GM23338 (cell line): Measurements from ENCODE around the gene C1orf210. TPM values are rescaled to one million over a fixed set of nuclear protein-coding genes. Genes with fewer than 3 reads are reported as not detected.

Experiments
- ATAC-seq: fragments of 200-7000 bp; cut with Tn5 transposase; 3 replicates; pipeline ENCODE4 v1.9.1; 2020
- DNase-seq: peaks from one replicate; pipeline ENCODE4 v3.0.0-alpha.2; 2015; ENCODE audit warnings: low spot score
- H2AFZ ChIP-seq: fragments of 200-600 bp; sonication (generic); 2 replicates; pipeline ENCODE4 v1.8.0; 2016; ENCODE audit warnings: antibody characterized with exemption, mild to moderate bottlenecking, moderate library complexity
- H3F3A ChIP-seq: fragments of 200-600 bp; sonication (generic); replicated peaks from 2 replicates; pipeline ENCODE4 v1.8.0; 2017; ENCODE audit warnings: antibody characterized with exemption, mixed run types, low read depth
- H3K27ac ChIP-seq: fragments of 200-600 bp; sonication (generic); 2 replicates; pipeline ENCODE4 v1.6.1; 2016; ENCODE audit warnings: low read depth
- H3K27me3 ChIP-seq: fragments of 200-600 bp; sonication (generic); 2 replicates; pipeline ENCODE4 v1.8.0; 2016; ENCODE audit warnings: mild to moderate bottlenecking, mixed run types, moderate library complexity; ENCODE audit not compliant: insufficient read depth
- H3K36me3 ChIP-seq: fragments of 200-600 bp; sonication (generic); 2 replicates; pipeline ENCODE4 v1.8.0; 2016; ENCODE audit warnings: mild to moderate bottlenecking; ENCODE audit not compliant: insufficient read depth
- H3K4me1 ChIP-seq: fragments of 200-600 bp; sonication (generic); 2 replicates; pipeline ENCODE4 v1.8.0; 2016; ENCODE audit warnings: mild to moderate bottlenecking, moderate library complexity; ENCODE audit not compliant: insufficient read depth
- H3K4me2 ChIP-seq: fragments of 200-600 bp; sonication (generic); 2 replicates; pipeline ENCODE4 v1.7.1; 2017; ENCODE audit warnings: mixed run types
- H3K4me3 ChIP-seq: fragments of 200-600 bp; sonication (generic); 2 replicates; pipeline ENCODE4 v1.6.1; 2016; ENCODE audit warnings: mixed run types
- H3K79me2 ChIP-seq: fragments of 200-600 bp; sonication (generic); replicated peaks from 2 replicates; pipeline ENCODE4 v1.8.0; 2017; ENCODE audit warnings: mild to moderate bottlenecking; ENCODE audit not compliant: insufficient read depth
- H3K9me2 ChIP-seq: fragments of 200-600 bp; sonication (generic); 2 replicates; pipeline ENCODE4 v1.8.0; 2017; ENCODE audit not compliant: insufficient read depth
- H4K20me1 ChIP-seq: fragments of 200-600 bp; sonication (generic); replicated peaks from 2 replicates; pipeline ENCODE4 v1.8.0; 2017; ENCODE audit warnings: mild to moderate bottlenecking; ENCODE audit not compliant: insufficient read depth
- H3K27ac Mint-ChIP-seq: 2 replicates; pipeline ENCODE4 v1.8.0; 2020; ENCODE audit warnings: inconsistent platforms, mild to moderate bottlenecking, moderate library complexity, mixed read lengths
- H3K27me3 Mint-ChIP-seq: 3 replicates; pipeline ENCODE4 v1.8.0; 2022; ENCODE audit warnings: low read depth, mild to moderate bottlenecking, moderate library complexity, mixed read lengths, inconsistent platforms; ENCODE audit not compliant: insufficient read depth, poor library complexity
- H3K36me3 Mint-ChIP-seq: 3 replicates; pipeline ENCODE4 v1.8.0; 2021; ENCODE audit warnings: low read depth, mild to moderate bottlenecking, inconsistent platforms, moderate library complexity, mixed read lengths
- H3K4me1 Mint-ChIP-seq: 3 replicates; pipeline ENCODE4 v1.8.0; 2020; ENCODE audit warnings: mild to moderate bottlenecking, inconsistent platforms, mixed read lengths
- H3K4me3 Mint-ChIP-seq: 3 replicates; pipeline ENCODE4 v1.8.0; 2021; ENCODE audit warnings: moderate library complexity, mild to moderate bottlenecking, inconsistent platforms, mixed read lengths
- H3K9me3 Mint-ChIP-seq: 3 replicates; pipeline ENCODE4 v1.8.0; 2020; ENCODE audit warnings: moderate library complexity, mild to moderate bottlenecking, inconsistent platforms, mixed read lengths
- EZH2phosphoT487 ChIP-seq: fragments of 200-600 bp; sonication (generic); IDR thresholded peaks from one replicate; pipeline ENCODE4 v1.8.1; 2018; ENCODE audit warnings: antibody characterized with exemption; ENCODE audit not compliant: unreplicated experiment
- JUNB ChIP-seq: IDR thresholded peaks from one replicate; pipeline ENCODE4 v1.6.1; 2016; ENCODE audit warnings: antibody characterized with exemption; ENCODE audit not compliant: unreplicated experiment
- NANOG ChIP-seq: IDR thresholded peaks from 2 replicates; pipeline ENCODE4 v1.6.1; 2016; ENCODE audit warnings: antibody characterized with exemption, borderline replicate concordance
- STAT1 ChIP-seq: IDR thresholded peaks from one replicate; pipeline ENCODE4 v1.6.1; 2016; ENCODE audit warnings: antibody characterized with exemption; ENCODE audit not compliant: unreplicated experiment
- ZNF114 ChIP-seq: fragments of 250-450 bp; sonication (Bioruptor Pico); IDR thresholded peaks from 2 replicates; pipeline ENCODE4 v1.5.0; 2020; ENCODE audit warnings: mild to moderate bottlenecking, moderate library complexity
- ZNF331 ChIP-seq: fragments of 250-450 bp; sonication (Bioruptor Pico); IDR thresholded peaks from 2 replicates; pipeline ENCODE4 v1.5.0; 2020; ENCODE audit warnings: low read depth, mild to moderate bottlenecking, moderate library complexity
- polyA plus RNA-seq: library from polyadenylated mRNA; unstranded; fragments of >200 nt; fragmentation: Nextera tagmentation; extraction: Ambion mirVana; gene quantifications from 2 replicates; pipeline ENCODE4 v1.2.1, GENCODE V29; 2016
- total RNA-seq: library from RNA; depleted of rRNA; stranded (reverse); fragments of >200 nt; shearing (Covaris generic); gene quantifications from 2 replicates; pipeline ENCODE4 v1.2.3, GENCODE V29; 2014
- TF ChIP-seq, protein P1 (sequence below), 2 experiments: fragments of 200-600 bp in 1 of 2; sonication (generic) in 1 of 2; conservative IDR thresholded peaks; 2 replicates each; pipeline versions ENCODE4 v1.5.1 to v1.6.1; 2016 to 2017; ENCODE audit warnings: antibody characterized with exemption in 2 of 2, low read depth in 2 of 2, mild to moderate bottlenecking in 2 of 2, moderate library complexity in 1 of 2
- TF ChIP-seq, protein P2 (sequence below): IDR thresholded peaks from 2 replicates; pipeline ENCODE4 v1.6.1; 2016; ENCODE audit warnings: antibody characterized with exemption
- TF ChIP-seq, protein P3 (sequence below): fragments of 250-450 bp; sonication (Bioruptor Pico); IDR thresholded peaks from 2 replicates; pipeline ENCODE4 v1.5.0; 2020; ENCODE audit warnings: mild to moderate bottlenecking, moderate library complexity

The C1orf210 gene
- total and polyA plus RNA-seq, 2 experiments from 2014 or later, result 10.3 to 17.1 TPM

GRCh38 chr1:43315963-43316737 is 30.8 kb upstream of the C1orf210 start:
- H3K4me1 Mint-ChIP-seq, result peaks cover 7% of the 10 kb centered on the region; the same call in 2 of the 3 replicates
- Histone ChIP-seq H3K79me2 (no peaks in the 10 kb centered on the region), H3K4me2 (no peak overlapping the region), H2AFZ (no peak overlapping the region), H3K4me3 (no peak overlapping the region), H3K4me1 (no peaks in the 10 kb centered on the region), H4K20me1 (no peaks in the 10 kb centered on the region), H3K36me3 (no peaks in the 10 kb centered on the region), H3F3A (no peaks in the 10 kb centered on the region), H3K27ac (no peak overlapping the region), H3K9me2 (no peaks in the 10 kb centered on the region), H3K27me3 (no peaks in the 10 kb centered on the region)
- no peaks in the 10 kb centered on the region for H3K36me3 Mint-ChIP-seq
- H3K9me3 Mint-ChIP-seq, result no peaks in the 10 kb centered on the region
- H3K4me3 Mint-ChIP-seq, result no peak overlapping the region
- peaks cover 7% of the 10 kb centered on the region for H3K27me3 Mint-ChIP-seq
- no peak overlapping the region for H3K27ac Mint-ChIP-seq
- DNase-seq (no peak), ATAC-seq (no peak)
- TF ChIP-seq ZNF331 (CRISPR knock-in tag) (no peak), NANOG (no peak)
- TF ChIP-seq, protein P1, sequence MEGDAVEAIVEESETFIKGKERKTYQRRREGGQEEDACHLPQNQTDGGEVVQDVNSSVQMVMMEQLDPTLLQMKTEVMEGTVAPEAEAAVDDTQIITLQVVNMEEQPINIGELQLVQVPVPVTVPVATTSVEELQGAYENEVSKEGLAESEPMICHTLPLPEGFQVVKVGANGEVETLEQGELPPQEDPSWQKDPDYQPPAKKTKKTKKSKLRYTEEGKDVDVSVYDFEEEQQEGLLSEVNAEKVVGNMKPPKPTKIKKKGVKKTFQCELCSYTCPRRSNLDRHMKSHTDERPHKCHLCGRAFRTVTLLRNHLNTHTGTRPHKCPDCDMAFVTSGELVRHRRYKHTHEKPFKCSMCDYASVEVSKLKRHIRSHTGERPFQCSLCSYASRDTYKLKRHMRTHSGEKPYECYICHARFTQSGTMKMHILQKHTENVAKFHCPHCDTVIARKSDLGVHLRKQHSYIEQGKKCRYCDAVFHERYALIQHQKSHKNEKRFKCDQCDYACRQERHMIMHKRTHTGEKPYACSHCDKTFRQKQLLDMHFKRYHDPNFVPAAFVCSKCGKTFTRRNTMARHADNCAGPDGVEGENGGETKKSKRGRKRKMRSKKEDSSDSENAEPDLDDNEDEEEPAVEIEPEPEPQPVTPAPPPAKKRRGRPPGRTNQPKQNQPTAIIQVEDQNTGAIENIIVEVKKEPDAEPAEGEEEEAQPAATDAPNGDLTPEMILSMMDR (conservative IDR thresholded peaks at IDR 0.05; ENCODE audit: low read depth in 2 of 2), result no peak

DNA sequence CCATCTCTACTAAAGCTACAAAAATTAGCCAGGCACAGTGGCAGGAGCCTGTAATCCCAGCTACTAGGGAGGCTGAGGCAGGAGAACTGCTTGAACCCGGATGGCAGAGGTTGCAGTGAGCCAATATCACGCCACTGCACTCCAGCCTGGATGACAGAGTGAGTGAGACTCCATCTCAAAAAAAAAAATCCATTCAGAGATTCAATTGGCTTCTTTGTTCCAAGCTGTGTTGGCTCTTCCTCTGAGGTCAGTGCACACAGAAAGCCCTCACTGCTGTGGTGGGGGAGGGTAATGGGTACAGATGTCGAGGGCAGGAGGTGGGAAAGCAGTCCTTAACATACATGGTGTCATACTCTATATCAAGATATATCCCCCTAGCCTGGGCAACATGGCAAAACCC is 30.1 kb upstream of the C1orf210 start:
- H3K27me3 ChIP-seq, result no peaks in the 10 kb centered on the region
- ATAC-seq (no peak), DNase-seq (no peak)
- no peaks in the 10 kb centered on the region for H3K4me1 ChIP-seq
- H3K79me2 ChIP-seq, result no peaks in the 10 kb centered on the region
- Mint-ChIP-seq H3K27me3 (peaks cover 11% of the 10 kb centered on the region), H3K4me1 (peaks cover 7% of the 10 kb centered on the region; the same call in 2 of the 3 replicates), H3K27ac (no peak overlapping the region), H3K36me3 (no peaks in the 10 kb centered on the region), H3K4me3 (no peak overlapping the region), H3K9me3 (no peaks in the 10 kb centered on the region)
- no peaks in the 10 kb centered on the region for H3K36me3 ChIP-seq
- no peaks in the 10 kb centered on the region for H3F3A ChIP-seq
- H2AFZ ChIP-seq, result no peak overlapping the region
- no peaks in the 10 kb centered on the region for H4K20me1 ChIP-seq
- no peaks in the 10 kb centered on the region for H3K9me2 ChIP-seq
- H3K4me3 ChIP-seq, result no peak overlapping the region
- H3K4me2 ChIP-seq, result no peak overlapping the region
- H3K27ac ChIP-seq, result no peak overlapping the region
- no peak for TF ChIP-seq STAT1
- TF ChIP-seq, protein P2, sequence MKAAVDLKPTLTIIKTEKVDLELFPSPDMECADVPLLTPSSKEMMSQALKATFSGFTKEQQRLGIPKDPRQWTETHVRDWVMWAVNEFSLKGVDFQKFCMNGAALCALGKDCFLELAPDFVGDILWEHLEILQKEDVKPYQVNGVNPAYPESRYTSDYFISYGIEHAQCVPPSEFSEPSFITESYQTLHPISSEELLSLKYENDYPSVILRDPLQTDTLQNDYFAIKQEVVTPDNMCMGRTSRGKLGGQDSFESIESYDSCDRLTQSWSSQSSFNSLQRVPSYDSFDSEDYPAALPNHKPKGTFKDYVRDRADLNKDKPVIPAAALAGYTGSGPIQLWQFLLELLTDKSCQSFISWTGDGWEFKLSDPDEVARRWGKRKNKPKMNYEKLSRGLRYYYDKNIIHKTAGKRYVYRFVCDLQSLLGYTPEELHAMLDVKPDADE, result no peak
- no peak for TF ChIP-seq JUNB
- TF ChIP-seq ZNF114 (CRISPR knock-in tag), result no peak
- TF ChIP-seq, protein P3, sequence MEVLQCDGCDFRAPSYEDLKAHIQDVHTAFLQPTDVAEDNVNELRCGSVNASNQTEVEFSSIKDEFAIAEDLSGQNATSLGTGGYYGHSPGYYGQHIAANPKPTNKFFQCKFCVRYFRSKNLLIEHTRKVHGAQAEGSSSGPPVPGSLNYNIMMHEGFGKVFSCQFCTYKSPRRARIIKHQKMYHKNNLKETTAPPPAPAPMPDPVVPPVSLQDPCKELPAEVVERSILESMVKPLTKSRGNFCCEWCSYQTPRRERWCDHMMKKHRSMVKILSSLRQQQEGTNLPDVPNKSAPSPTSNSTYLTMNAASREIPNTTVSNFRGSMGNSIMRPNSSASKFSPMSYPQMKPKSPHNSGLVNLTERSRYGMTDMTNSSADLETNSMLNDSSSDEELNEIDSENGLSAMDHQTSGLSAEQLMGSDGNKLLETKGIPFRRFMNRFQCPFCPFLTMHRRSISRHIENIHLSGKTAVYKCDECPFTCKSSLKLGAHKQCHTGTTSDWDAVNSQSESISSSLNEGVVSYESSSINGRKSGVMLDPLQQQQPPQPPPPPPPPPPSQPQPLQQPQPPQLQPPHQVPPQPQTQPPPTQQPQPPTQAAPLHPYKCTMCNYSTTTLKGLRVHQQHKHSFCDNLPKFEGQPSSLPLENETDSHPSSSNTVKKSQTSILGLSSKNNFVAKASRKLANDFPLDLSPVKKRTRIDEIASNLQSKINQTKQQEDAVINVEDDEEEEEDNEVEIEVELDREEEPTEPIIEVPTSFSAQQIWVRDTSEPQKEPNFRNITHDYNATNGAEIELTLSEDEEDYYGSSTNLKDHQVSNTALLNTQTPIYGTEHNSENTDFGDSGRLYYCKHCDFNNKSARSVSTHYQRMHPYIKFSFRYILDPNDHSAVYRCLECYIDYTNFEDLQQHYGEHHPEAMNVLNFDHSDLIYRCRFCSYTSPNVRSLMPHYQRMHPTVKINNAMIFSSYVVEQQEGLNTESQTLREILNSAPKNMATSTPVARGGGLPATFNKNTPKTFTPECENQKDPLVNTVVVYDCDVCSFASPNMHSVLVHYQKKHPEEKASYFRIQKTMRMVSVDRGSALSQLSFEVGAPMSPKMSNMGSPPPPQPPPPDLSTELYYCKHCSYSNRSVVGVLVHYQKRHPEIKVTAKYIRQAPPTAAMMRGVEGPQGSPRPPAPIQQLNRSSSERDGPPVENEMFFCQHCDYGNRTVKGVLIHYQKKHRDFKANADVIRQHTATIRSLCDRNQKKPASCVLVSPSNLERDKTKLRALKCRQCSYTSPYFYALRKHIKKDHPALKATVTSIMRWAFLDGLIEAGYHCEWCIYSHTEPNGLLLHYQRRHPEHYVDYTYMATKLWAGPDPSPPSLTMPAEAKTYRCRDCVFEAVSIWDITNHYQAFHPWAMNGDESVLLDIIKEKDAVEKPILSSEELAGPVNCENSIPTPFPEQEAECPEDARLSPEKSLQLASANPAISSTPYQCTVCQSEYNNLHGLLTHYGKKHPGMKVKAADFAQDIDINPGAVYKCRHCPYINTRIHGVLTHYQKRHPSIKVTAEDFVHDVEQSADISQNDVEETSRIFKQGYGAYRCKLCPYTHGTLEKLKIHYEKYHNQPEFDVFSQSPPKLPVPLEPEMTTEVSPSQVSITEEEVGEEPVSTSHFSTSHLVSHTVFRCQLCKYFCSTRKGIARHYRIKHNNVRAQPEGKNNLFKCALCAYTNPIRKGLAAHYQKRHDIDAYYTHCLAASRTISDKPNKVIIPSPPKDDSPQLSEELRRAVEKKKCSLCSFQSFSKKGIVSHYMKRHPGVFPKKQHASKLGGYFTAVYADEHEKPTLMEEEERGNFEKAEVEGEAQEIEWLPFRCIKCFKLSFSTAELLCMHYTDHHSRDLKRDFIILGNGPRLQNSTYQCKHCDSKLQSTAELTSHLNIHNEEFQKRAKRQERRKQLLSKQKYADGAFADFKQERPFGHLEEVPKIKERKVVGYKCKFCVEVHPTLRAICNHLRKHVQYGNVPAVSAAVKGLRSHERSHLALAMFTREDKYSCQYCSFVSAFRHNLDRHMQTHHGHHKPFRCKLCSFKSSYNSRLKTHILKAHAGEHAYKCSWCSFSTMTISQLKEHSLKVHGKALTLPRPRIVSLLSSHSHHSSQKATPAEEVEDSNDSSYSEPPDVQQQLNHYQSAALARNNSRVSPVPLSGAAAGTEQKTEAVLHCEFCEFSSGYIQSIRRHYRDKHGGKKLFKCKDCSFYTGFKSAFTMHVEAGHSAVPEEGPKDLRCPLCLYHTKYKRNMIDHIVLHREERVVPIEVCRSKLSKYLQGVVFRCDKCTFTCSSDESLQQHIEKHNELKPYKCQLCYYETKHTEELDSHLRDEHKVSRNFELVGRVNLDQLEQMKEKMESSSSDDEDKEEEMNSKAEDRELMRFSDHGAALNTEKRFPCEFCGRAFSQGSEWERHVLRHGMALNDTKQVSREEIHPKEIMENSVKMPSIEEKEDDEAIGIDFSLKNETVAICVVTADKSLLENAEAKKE (CRISPR knock-in tag), result no peak
- no peak for TF ChIP-seq NANOG
- TF ChIP-seq ZNF331 (CRISPR knock-in tag), result no peak
- TF ChIP-seq, protein P1 (conservative IDR thresholded peaks at IDR 0.05; ENCODE audit: low read depth in 2 of 2), result no peak
- no peak for TF ChIP-seq EZH2phosphoT487
